DMS153 treated with DMSO at 0.1 percent for 48 hours (cell line): ENCODE measurements around the gene TMEM184C.

Experiments used
- DNase-seq: peaks from one replicate; lab custom pipeline; 2025; ENCODE audit not compliant: unreplicated experiment; lab: John Stamatoyannopoulos, UW

The TMEM184C gene

DNA sequence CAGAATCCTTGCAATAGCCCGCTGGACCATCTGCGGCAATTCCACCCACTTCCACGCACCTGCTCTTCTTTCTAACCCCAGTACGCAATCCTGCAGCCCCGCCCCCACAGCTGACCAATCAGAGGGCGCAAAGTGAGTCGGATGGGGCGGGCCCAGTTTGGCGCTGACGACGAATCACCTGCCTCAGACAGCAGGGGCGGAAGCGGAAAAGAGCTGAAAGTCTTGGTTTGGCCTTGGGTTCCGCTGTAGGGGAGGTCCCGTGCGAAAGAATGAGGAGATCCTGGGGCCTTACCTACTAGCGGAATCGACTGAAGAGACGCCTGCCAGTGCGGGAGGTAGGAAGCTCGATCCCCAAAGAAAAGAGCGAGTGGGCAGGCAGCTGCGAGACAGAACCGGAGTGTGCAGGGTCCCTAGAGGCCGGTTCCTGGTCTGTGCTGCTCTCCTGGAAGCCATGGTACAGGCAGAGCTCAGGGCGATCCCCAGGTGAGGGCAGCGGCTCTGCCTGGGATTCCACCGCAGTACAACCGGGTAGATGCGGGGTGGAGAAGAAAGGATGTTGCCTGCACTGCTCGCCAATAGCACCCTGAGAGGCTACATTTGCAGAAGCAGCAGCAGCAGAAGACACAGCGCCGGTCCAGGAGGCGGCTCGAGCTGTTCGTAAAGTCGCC is at the start of gene TMEM184C:
Gene TMEM184C (plus strand): TSS at position 225 of the 668 bp plus-strand sequence. CDS start 560 bp downstream, outside the sequence.
- peak; percentile 86 for DNase-seq

GRCh38 chr4:147570616-147571015 is 46.6 kb upstream of the TMEM184C start:
- no peak for DNase-seq

- no peak for DNase-seq
These were observed 46.0 kb upstream of the TMEM184C start for GRCh38 chr4:147571036-147571770.

DNA sequence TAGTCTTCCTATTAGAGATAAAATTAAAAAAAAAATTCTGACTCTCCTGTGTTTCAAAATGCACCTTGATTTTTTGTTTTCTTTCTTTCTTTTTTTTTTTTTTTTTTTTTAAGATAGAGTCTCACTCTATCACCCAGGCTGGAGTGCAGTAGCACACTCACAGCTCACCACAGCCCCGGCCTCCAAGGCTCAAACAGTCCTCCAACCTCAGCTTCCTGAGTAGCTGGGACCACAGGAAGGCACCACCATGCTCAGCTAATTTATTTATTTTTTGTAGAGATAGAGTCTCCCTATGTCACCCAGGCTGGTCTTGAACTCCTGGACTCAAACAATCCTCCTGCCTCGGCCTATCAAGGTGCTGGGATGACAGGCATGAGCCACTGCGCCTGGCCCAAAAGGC is 41.1 kb upstream of the TMEM184C start:
- DNase-seq: no peak

- DNase-seq: no peak
These were observed 39.1 kb upstream of the TMEM184C start for GRCh38 chr4:147578051-147578476.

DNA sequence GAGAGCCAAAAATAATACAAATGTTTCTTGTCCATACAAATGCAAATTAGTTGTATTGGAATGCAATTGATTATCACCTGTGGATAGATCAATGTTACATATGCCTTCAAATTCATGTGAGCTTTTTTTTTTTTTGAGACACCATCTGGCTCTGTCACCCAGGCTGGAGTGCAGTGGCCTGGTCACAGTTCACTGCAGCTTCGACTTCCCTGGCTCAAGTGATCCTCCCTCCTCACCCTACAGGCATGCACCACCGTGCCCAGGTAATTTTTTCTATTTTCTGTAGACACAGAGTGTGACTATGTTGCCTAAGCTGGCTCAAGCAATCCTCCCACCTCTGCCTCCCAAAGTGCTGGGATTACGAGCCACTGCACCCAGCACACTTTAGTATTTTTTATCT is 38.6 kb upstream of the TMEM184C start:
- no peak for DNase-seq

- DNase-seq: no peak
These were observed 36.8 kb upstream of the TMEM184C start for GRCh38 chr4:147580396-147580795.

- DNase-seq: no peak
These were observed 35.4 kb upstream of the TMEM184C start for GRCh38 chr4:147581606-147582350.

DNA sequence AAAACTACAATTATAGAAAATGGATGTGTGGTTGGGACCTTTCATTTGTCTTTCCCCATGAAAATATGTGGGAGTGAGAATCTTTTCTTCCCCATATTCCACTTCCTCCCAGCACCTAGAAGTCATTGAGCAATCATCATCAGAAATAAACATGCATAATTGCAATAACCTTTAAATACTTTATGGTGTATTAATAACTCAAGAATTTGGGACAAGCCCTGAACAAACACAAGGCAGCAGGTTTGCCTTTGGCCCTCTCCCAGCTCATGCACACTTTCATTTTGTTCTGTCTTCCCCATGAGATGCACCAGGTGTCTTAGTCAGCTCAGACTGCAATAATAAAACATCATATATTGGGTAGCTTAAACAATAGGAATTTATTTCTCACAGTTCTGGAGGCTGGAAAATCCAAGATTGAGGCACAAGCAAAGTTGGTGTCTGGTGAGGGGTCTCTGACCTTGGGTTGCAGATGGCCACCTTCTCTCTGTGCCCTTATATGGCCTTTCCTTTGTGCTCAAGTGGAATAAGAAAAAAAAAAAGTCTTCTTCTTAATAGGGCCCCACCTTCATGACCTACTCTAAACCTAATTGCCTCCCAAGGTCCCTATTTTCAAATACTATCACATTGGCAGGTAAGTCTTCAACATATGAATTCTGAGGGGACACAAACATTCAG is 34.7 kb upstream of the TMEM184C start:
- no peak for DNase-seq

DNA sequence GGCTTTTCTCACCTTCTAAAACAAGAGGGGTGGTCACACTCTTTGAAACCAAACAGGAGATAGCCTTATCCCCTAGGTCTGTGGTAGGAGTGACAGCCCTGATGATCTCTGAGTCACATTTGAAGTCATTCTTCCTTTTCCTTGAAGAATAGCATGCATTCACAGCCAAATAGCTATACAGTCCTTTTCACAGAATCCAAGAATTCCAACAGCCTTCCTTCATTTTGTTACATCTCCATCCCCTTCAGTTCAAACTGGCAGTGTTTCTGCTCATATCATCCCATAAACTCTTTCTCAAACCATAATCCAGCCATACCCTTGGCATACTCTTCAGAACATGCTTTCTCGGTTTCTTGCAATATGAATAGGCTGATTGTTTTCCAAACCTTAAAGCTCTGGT is 33.3 kb upstream of the TMEM184C start:
- no peak for DNase-seq

GRCh38 chr4:147586032-147586431 is 31.2 kb upstream of the TMEM184C start:
- no peak for DNase-seq

- DNase-seq: no peak
These were observed 30.6 kb upstream of the TMEM184C start for GRCh38 chr4:147586637-147587036.

DNA sequence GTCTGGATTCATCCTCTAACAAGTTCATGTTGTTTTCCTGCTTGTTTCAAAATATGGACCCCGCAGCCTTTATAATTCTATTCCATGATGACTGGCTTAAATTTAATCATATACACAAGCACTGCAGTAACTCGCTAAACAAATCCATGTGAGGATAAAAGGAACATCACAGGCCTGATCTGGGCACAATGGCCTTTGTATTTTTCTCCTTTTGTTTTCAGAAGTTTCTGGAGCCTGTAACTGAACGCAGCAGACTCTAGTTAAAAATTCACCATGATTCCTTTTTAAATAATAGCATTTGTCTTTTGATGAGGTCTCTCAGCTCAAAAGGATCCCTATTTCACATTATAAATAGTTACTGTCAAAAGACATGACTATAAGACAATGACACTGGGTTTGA is 30.2 kb upstream of the TMEM184C start:
- no peak for DNase-seq

- DNase-seq: no peak
These were observed 27.6 kb upstream of the TMEM184C start for GRCh38 chr4:147589586-147589985.

DNA sequence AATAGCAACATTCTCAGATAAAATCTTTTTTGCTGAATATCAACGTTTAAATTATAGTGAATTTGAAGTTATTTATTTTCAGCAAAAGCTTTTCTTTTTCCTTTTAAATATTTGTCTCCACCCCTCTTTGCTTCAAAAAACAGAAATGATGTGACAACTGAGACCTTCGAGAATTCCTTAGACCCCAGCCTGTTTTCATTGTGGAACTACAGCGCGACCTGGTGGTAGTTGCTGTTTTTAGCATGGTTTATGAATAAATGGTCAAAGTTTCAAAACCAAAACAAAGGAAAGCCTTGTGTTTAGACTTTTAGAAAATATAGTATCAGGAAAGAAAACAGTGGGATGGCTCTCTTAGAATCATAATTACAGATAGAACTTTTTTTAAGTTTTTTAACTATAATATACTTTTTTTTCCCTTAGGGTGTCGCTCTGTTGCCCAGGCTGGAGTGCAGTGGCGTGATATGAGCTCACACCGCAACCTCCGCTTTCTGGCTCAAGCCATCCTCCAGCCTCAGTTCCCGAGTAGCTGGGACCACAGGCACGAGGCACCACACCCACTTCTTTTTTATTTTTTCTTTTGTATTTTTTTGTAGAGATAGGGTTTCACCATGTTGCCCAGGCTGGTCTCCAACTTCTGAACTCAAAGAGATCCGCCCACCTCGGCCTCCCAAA is 26.8 kb upstream of the TMEM184C start:
- no peak for DNase-seq

DNA sequence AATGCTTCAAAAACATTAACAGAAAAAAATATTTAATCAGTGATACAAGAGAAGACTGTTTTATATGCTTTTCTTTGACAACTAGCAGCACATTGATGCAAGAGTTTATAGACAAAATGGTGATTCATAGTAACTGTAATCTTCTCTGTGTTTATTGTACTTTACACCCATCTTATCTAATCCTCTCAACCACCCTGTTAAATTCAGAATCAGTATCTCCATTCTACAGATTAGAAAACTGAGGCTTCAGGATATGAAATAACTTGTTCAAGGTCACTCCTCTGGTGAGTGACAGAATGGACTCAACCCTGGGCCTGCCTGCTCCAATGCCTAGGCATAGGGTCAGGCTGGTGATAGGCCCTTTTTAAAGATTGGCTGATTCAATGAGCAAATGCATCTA is 26.1 kb upstream of the TMEM184C start:
- no peak for DNase-seq

DNA sequence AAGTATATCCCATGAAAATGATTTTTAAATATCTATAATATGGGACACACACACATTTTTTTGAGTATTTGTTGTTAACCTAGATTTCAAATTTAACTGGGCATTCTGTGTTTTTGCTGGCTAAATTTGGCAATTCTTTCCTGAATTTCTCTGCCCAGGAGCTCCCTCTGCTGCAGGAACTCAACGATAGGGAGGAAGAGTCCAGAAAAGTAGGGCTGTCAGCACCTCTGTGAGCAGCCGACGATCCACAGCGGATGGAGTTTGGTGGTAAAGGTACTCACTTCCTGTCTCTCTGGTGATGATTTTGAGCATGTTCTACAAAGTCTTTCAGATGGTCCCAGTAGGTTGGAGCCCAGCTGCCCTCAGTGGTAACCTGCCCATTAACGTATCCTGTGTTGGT is 23.1 kb upstream of the TMEM184C start:
- DNase-seq: no peak

DNA sequence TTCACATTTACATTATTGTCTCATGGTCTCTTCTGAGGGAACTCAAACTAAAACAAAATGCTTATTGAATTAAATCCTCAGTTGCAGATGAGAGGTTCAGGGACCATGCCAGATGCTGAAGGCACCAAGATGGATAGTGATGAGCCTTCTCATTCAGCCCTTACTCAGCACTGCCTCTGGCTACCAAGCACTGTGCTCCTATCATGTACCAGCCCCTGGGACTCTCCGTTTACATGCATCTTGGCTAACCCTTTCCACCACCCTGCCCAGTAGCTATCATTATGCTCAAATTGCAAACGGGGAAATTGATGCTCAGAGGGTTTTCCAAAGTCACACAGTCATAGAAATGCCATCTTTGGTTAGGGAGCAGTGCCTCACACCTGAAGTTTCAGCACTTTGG is 22.6 kb upstream of the TMEM184C start:
- DNase-seq: no peak

DNA sequence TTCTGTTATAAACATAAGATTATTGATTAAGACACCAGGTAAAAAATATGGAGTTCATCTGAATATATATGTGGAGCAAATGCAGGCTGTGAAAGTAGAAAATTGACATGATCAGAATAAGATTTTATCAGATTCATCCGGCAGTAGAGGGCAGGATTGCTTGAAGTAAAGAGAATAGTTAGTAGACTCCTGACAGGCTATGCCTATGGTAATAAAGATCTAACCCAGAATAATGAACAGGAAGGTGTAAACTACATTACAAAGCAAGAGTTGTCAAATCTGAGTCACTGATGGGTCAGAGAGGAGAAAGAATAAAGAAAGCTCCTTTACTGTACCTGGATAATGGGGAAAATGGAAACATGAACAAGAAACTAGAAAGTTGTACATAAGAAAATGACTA is 20.8 kb upstream of the TMEM184C start:
- DNase-seq: no peak

DNA sequence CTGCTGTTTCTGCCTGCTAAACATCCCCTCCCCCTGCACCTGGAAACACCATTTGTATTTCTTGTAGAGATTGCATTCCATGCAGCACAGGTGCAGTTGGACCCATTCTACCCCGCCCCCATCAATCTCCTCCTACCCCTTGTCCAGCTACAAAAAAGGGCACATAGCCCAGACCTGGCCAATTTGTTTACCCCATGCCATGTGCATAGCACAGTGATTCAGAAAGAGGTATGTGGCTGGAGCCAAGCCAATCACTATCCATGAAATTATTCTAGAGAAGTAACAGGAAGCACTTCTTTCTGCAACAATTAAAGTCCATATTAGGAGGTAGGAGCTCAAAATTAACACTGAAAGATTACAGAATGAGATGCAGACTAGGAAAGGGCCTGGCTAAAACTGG is 20.2 kb upstream of the TMEM184C start:
- no peak for DNase-seq

GRCh38 chr4:147597561-147597960 is 19.6 kb upstream of the TMEM184C start:
- no peak for DNase-seq
